GM12878 (cell line): ENCODE results near the gene CMTM4. TPM values are rescaled to one million over a fixed set of nuclear protein-coding genes. Genes with fewer than 3 reads are reported as not detected.

ENCODE experiments used
- ATAC-seq: fragments of 200-7000 bp; cut with Tn5 transposase; 3 replicates; pipeline ENCODE4 v1.9.1; 2020; ENCODE audit warnings: mild to moderate bottlenecking, moderate library complexity
- BruUV-seq: library from RNA; stranded (reverse); fragments of 400-500 nt; replicated peaks from 2 replicates; lab custom pipeline; 2021; lab: Mats Ljungman, UMichigan
- CTCF ChIA-PET: fragments of 300-600 bp; sonication (Branson Sonifier 250); formaldehyde crosslinking; extraction: SDS; loops from one replicate; lab custom pipeline; 2021; ENCODE audit warnings: inconsistent platforms; lab: Yijun Ruan, JAX
- POLR2A ChIA-PET: fragments of 350-600 bp; formaldehyde crosslinking; extraction: SDS; loops from one replicate; lab custom pipeline; 2021; ENCODE audit warnings: inconsistent platforms; lab: Charles Lee
- RAD21 ChIA-PET: fragments of 300-600 bp; sonication (Branson Sonifier 250); formaldehyde crosslinking; loops from one replicate; lab custom pipeline; 2023; ENCODE audit warnings: antibody characterized with exemption; ENCODE audit not compliant: unreplicated experiment; lab: Charles Lee
- SMC1A ChIA-PET: fragments of 300-600 bp; sonication (Branson Sonifier 250); formaldehyde crosslinking; loops from one replicate; lab custom pipeline; 2023; ENCODE audit not compliant: unreplicated experiment, uncharacterized antibody; lab: Charles Lee
- DNase-seq: peaks from one replicate; pipeline ENCODE4 v3.0.0-alpha.2; 2011; ENCODE audit warnings: low read depth, low spot score
- FAIRE-seq: peaks from 3 replicates; lab custom pipeline; 2011; peaks lifted over from hg19 to GRCh38; lab: Jason Lieb, UNC
- H2AFZ ChIP-seq: 2 replicates; pipeline ENCODE4 v1.6.0; 2011; ENCODE audit warnings: low read depth, low read length, control low read depth; ENCODE audit not compliant: control insufficient read depth
- H3K27ac ChIP-seq: 2 replicates; pipeline ENCODE4 v1.5.1; 2011; ENCODE audit warnings: control low read depth; ENCODE audit not compliant: control insufficient read depth, insufficient read depth
- H3K27me3 ChIP-seq, 2 experiments: replicated peaks in 1 of 2; 2 replicates each; pipeline versions ENCODE4 v1.6.0 to v1.6.1; 2011; ENCODE audit warnings: low read length in 1 of 2; ENCODE audit not compliant: control insufficient read depth in 2 of 2, insufficient read depth in 2 of 2
- H3K36me3 ChIP-seq, 2 experiments: 2 replicates each; pipeline ENCODE4 v1.5.1; 2011; ENCODE audit warnings: low read length in 1 of 2; ENCODE audit not compliant: control insufficient read depth in 2 of 2, insufficient read depth in 2 of 2
- H3K4me1 ChIP-seq: 2 replicates; pipeline ENCODE4 v1.6.1; 2011; ENCODE audit warnings: mild to moderate bottlenecking, low read length, moderate library complexity, mixed read lengths; ENCODE audit not compliant: control insufficient read depth, insufficient read depth
- H3K4me2 ChIP-seq: 2 replicates; pipeline ENCODE4 v1.6.0; 2011; ENCODE audit warnings: control low read depth; ENCODE audit not compliant: control insufficient read depth, insufficient read depth
- H3K4me3 ChIP-seq: fragments of 200-600 bp; sonication (generic); 2 replicates; pipeline ENCODE4 v1.5.1; 2016
- H3K79me2 ChIP-seq: 2 replicates; pipeline ENCODE4 v1.6.0; 2011; ENCODE audit warnings: low read length; ENCODE audit not compliant: control insufficient read depth, insufficient read depth
- H3K9ac ChIP-seq: 2 replicates; pipeline ENCODE4 v1.8.0; 2011; ENCODE audit warnings: low read length, control low read depth, mixed read lengths; ENCODE audit not compliant: control insufficient read depth, insufficient read depth
- H3K9me3 ChIP-seq: replicated peaks from 3 replicates; pipeline ENCODE4 v1.5.1; 2011; ENCODE audit warnings: mild to moderate bottlenecking, low read length; ENCODE audit not compliant: control insufficient read depth, insufficient read depth
- H4K20me1 ChIP-seq: 2 replicates; pipeline ENCODE4 v1.6.0; 2011; ENCODE audit not compliant: control insufficient read depth, insufficient read depth
- GABPA ChIP-seq: IDR thresholded peaks from 2 replicates; pipeline ENCODE4 v1.6.1; 2014; ENCODE audit warnings: antibody characterized with exemption, low read depth, mild to moderate bottlenecking, inconsistent platforms
- RCOR1 ChIP-seq: conservative IDR thresholded peaks from 2 replicates; pipeline ENCODE4 v1.6.1; 2012; ENCODE audit warnings: low read depth, low read length, improper control_type of control experiment
- SIN3A ChIP-seq: IDR thresholded peaks from 2 replicates; pipeline ENCODE4 v1.6.1; 2012; ENCODE audit warnings: low read depth, low read length, improper control_type of control experiment
- SMAD1 ChIP-seq: fragments of 450-650 bp; IDR thresholded peaks from 2 replicates; pipeline ENCODE4 v1.6.1; 2018; ENCODE audit warnings: mild to moderate bottlenecking, low read depth; ENCODE audit not compliant: partially characterized antibody
- SREBF1 ChIP-seq: IDR thresholded peaks from 2 replicates; pipeline ENCODE4 v1.6.1; 2012; ENCODE audit warnings: mild to moderate bottlenecking, low read length
- WGBS: methylation state at CpG from one replicate; pipeline ENCODE4 v1.1.6; 2016; ENCODE audit warnings: low lambda C conversion rate; ENCODE audit not compliant: insufficient replicate concordance, insufficient coverage; ENCODE audit errors: missing lambda C conversion rate; 5-methylcytosine and 5-hydroxymethylcytosine counted together
- in situ Hi-C: fragments of 300-500 bp; cut with MboI; formaldehyde crosslinking; loops from 9 replicates; pipeline ENCODE4 v1.14.3; 2018; ENCODE audit warnings: mixed read lengths
- intact Hi-C: fragments of 100-400 bp; cut with micrococcal nuclease; formaldehyde crosslinking; loops from one replicate; pipeline ENCODE4 v1.14.2; 2022; ENCODE audit not compliant: unreplicated experiment
- polyA plus RNA-seq, 11 experiments: library from polyadenylated mRNA; depleted of rRNA in 4 of 11; unstranded in 6 of 11; stranded (reverse) in 5 of 11; fragments of >200 nt; fragmentation: Nextera tagmentation in 4 of 11; fragmentation: Illumina TruSeq in 1 of 11; extraction: Ambion mirVana in 4 of 11; extraction: Trizol in 1 of 11; gene quantifications; 1 replicate in 1 of 11; 2 replicates in 10 of 11; pipeline versions ENCODE4 v1.2.1 to v1.2.3, GENCODE V29; 2011 to 2016; ENCODE audit warnings: inconsistent platforms in 2 of 11, missing spikeins in 2 of 11, low read depth in 1 of 11
- total RNA-seq, 4 experiments: library from RNA; depleted of rRNA in 3 of 4; stranded (reverse); fragments of >200 nt in 3 of 4; fragmentation: Illumina TruSeq in 1 of 4; extraction: Trizol in 1 of 4; gene quantifications; 2 replicates each; pipeline versions ENCODE4 v1.2.1 to v1.2.3, GENCODE V29; 2013 to 2021
- TF ChIP-seq, protein P1 (sequence below): fragments of 450-650 bp; IDR thresholded peaks from 2 replicates; pipeline ENCODE4 v1.6.1; 2017; ENCODE audit warnings: mild to moderate bottlenecking, moderate library complexity
- TF ChIP-seq, protein P2 (sequence below): IDR thresholded peaks from 2 replicates; pipeline ENCODE4 v1.6.1; 2011; ENCODE audit warnings: mild to moderate bottlenecking, low read depth, low read length, moderate library complexity; ENCODE audit not compliant: insufficient replicate concordance
- TF ChIP-seq, protein P3 (sequence below): fragments of 150-350 bp; IDR thresholded peaks from 2 replicates; pipeline ENCODE4 v1.6.1; 2016; ENCODE audit warnings: low read depth, low read length
- TF ChIP-seq, protein P4 (sequence below): fragments of 450-650 bp; formaldehyde crosslinking; IDR thresholded peaks from 2 replicates; pipeline ENCODE4 v1.4.0; 2020; ENCODE audit warnings: mild to moderate bottlenecking, moderate library complexity

The CMTM4 gene
- total and polyA plus RNA-seq, 10 of the 15 experiments (the other 5 are each of a cell fraction or from before 2014, with no cell fraction given), result 0.02 to 0.43 (median 0.15) TPM; not detected in 2

DNA sequence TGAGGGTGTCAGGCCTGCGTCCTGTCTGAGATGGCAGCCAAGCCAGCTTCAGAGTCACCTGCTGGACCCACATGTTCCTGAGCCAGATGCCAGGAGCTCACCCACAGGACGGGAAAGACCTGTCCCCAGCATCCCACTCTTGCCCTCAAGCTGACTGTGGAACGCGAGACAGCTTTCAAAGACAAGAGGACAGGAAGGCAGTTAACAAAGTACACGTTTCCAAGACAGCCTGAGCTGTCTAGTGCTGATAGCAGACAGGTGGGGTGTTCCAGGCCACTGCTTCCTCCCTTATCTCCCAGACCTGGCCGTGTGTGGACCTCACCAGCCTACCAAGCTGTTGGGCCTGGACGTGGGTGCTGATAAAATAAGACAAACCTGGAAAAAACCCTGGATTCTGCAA, 78.8 kb downstream of the CMTM4 start:
- Histone ChIP-seq H3K27me3 (peaks cover 0 to 4% of the 10 kb centered on the region in 2 experiments; a peak in 2 of 4 replicates), H3K79me2 (no peaks in the 10 kb centered on the region), H4K20me1 (no peaks in the 10 kb centered on the region), H3K4me3 (no peak overlapping the region), H3K36me3 (peaks cover 0 to 2% of the 10 kb centered on the region in 2 experiments; a peak in 2 of 4 replicates), H3K9ac (no peak overlapping the region), H3K27ac (no peak overlapping the region), H3K9me3 (no peaks in the 10 kb centered on the region), H2AFZ (no peak overlapping the region), H3K4me2 (no peak overlapping the region), H3K4me1 (no peaks in the 10 kb centered on the region)
- in situ Hi-C loops, result no loop called here
- RAD21 ChIA-PET, result no interaction called here
- no peak for FAIRE-seq
- SMC1A ChIA-PET, result no interaction called here
- BruUV-seq, result no TSS peak
- intact Hi-C loops, result no loop called here
- POLR2A ChIA-PET, result interaction anchor here (0.8 kb wide), 1 partner anchor 46 kb away, joined by 3 read pairs; no protein-coding TSS in a partner anchor
- no peak; the same call in 2 of the 3 replicates for ATAC-seq
- CTCF ChIA-PET, result interaction anchor here (0.6 to 4.6 kb wide), 8 partner anchors 10 to 257 kb away, joined by 3 to 32 read pairs (median 3); no protein-coding TSS in a partner anchor
- WGBS, result 41% methylated on average over 7 of the region's 7 CpGs
- DNase-seq, result no peak
- no peak for TF ChIP-seq GABPA
- TF ChIP-seq, protein P1, sequence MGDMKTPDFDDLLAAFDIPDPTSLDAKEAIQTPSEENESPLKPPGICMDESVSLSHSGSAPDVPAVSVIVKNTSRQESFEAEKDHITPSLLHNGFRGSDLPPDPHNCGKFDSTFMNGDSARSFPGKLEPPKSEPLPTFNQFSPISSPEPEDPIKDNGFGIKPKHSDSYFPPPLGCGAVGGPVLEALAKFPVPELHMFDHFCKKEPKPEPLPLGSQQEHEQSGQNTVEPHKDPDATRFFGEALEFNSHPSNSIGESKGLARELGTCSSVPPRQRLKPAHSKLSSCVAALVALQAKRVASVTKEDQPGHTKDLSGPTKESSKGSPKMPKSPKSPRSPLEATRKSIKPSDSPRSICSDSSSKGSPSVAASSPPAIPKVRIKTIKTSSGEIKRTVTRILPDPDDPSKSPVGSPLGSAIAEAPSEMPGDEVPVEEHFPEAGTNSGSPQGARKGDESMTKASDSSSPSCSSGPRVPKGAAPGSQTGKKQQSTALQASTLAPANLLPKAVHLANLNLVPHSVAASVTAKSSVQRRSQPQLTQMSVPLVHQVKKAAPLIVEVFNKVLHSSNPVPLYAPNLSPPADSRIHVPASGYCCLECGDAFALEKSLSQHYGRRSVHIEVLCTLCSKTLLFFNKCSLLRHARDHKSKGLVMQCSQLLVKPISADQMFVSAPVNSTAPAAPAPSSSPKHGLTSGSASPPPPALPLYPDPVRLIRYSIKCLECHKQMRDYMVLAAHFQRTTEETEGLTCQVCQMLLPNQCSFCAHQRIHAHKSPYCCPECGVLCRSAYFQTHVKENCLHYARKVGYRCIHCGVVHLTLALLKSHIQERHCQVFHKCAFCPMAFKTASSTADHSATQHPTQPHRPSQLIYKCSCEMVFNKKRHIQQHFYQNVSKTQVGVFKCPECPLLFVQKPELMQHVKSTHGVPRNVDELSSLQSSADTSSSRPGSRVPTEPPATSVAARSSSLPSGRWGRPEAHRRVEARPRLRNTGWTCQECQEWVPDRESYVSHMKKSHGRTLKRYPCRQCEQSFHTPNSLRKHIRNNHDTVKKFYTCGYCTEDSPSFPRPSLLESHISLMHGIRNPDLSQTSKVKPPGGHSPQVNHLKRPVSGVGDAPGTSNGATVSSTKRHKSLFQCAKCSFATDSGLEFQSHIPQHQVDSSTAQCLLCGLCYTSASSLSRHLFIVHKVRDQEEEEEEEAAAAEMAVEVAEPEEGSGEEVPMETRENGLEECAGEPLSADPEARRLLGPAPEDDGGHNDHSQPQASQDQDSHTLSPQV, result no peak
- TF ChIP-seq SMAD1, result no peak
- TF ChIP-seq SREBF1, result no peak
- no peak for TF ChIP-seq RCOR1
- TF ChIP-seq, protein P2, sequence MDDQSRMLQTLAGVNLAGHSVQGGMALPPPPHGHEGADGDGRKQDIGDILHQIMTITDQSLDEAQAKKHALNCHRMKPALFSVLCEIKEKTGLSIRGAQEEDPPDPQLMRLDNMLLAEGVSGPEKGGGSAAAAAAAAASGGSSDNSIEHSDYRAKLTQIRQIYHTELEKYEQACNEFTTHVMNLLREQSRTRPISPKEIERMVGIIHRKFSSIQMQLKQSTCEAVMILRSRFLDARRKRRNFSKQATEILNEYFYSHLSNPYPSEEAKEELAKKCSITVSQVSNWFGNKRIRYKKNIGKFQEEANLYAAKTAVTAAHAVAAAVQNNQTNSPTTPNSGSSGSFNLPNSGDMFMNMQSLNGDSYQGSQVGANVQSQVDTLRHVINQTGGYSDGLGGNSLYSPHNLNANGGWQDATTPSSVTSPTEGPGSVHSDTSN, result no peak
- TF ChIP-seq, protein P3, sequence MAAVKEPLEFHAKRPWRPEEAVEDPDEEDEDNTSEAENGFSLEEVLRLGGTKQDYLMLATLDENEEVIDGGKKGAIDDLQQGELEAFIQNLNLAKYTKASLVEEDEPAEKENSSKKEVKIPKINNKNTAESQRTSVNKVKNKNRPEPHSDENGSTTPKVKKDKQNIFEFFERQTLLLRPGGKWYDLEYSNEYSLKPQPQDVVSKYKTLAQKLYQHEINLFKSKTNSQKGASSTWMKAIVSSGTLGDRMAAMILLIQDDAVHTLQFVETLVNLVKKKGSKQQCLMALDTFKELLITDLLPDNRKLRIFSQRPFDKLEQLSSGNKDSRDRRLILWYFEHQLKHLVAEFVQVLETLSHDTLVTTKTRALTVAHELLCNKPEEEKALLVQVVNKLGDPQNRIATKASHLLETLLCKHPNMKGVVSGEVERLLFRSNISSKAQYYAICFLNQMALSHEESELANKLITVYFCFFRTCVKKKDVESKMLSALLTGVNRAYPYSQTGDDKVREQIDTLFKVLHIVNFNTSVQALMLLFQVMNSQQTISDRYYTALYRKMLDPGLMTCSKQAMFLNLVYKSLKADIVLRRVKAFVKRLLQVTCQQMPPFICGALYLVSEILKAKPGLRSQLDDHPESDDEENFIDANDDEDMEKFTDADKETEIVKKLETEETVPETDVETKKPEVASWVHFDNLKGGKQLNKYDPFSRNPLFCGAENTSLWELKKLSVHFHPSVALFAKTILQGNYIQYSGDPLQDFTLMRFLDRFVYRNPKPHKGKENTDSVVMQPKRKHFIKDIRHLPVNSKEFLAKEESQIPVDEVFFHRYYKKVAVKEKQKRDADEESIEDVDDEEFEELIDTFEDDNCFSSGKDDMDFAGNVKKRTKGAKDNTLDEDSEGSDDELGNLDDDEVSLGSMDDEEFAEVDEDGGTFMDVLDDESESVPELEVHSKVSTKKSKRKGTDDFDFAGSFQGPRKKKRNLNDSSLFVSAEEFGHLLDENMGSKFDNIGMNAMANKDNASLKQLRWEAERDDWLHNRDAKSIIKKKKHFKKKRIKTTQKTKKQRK, result no peak
- TF ChIP-seq, protein P4, sequence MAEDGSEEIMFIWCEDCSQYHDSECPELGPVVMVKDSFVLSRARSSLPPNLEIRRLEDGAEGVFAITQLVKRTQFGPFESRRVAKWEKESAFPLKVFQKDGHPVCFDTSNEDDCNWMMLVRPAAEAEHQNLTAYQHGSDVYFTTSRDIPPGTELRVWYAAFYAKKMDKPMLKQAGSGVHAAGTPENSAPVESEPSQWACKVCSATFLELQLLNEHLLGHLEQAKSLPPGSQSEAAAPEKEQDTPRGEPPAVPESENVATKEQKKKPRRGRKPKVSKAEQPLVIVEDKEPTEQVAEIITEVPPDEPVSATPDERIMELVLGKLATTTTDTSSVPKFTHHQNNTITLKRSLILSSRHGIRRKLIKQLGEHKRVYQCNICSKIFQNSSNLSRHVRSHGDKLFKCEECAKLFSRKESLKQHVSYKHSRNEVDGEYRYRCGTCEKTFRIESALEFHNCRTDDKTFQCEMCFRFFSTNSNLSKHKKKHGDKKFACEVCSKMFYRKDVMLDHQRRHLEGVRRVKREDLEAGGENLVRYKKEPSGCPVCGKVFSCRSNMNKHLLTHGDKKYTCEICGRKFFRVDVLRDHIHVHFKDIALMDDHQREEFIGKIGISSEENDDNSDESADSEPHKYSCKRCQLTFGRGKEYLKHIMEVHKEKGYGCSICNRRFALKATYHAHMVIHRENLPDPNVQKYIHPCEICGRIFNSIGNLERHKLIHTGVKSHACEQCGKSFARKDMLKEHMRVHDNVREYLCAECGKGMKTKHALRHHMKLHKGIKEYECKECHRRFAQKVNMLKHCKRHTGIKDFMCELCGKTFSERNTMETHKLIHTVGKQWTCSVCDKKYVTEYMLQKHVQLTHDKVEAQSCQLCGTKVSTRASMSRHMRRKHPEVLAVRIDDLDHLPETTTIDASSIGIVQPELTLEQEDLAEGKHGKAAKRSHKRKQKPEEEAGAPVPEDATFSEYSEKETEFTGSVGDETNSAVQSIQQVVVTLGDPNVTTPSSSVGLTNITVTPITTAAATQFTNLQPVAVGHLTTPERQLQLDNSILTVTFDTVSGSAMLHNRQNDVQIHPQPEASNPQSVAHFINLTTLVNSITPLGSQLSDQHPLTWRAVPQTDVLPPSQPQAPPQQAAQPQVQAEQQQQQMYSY (CRISPR knock-in tag), result no peak
- no peak for TF ChIP-seq SIN3A
